KMS-11 (cell line): ENCODE measurements around the gene KIF1A.

Experiments used
- H2AFZ ChIP-seq: fragments of 200-600 bp; sonication (generic); 2 replicates; pipeline ENCODE4 v1.6.1; 2016; ENCODE audit warnings: antibody characterized with exemption, mixed run types, low read depth
- H3K27ac ChIP-seq: fragments of 200-600 bp; sonication (generic); 2 replicates; pipeline ENCODE4 v1.6.1; 2016; ENCODE audit warnings: mild to moderate bottlenecking, mixed run types
- H3K27me3 ChIP-seq: fragments of 200-600 bp; sonication (generic); 2 replicates; pipeline ENCODE4 v1.6.1; 2017; ENCODE audit warnings: mild to moderate bottlenecking, low read depth, mixed run types, moderate library complexity; ENCODE audit not compliant: insufficient read depth
- H3K36me3 ChIP-seq: fragments of 200-600 bp; sonication (generic); 2 replicates; pipeline ENCODE4 v1.6.1; 2017; ENCODE audit warnings: mild to moderate bottlenecking, mixed run types; ENCODE audit not compliant: insufficient read depth
- H3K4me1 ChIP-seq: fragments of 200-600 bp; sonication (generic); 2 replicates; pipeline ENCODE4 v1.6.1; 2016; ENCODE audit warnings: mild to moderate bottlenecking, low read depth, mixed run types; ENCODE audit not compliant: poor library complexity, severe bottlenecking
- H3K4me2 ChIP-seq: fragments of 200-600 bp; sonication (generic); 2 replicates; pipeline ENCODE4 v1.7.0; 2016; ENCODE audit warnings: mild to moderate bottlenecking, mixed run types
- H3K4me3 ChIP-seq: fragments of 200-600 bp; sonication (generic); IDR thresholded peaks from 2 replicates; pipeline ENCODE4 v1.6.1; 2017; ENCODE audit warnings: low read depth, low read length, mixed read lengths; ENCODE audit not compliant: insufficient read depth
- H3K79me2 ChIP-seq: fragments of 200-600 bp; sonication (generic); 2 replicates; pipeline ENCODE4 v1.6.1; 2016; ENCODE audit warnings: low read depth, mixed run types; ENCODE audit not compliant: insufficient read depth
- H3K9ac ChIP-seq: fragments of 200-600 bp; sonication (generic); 2 replicates; pipeline ENCODE4 v1.6.1; 2016; ENCODE audit warnings: mild to moderate bottlenecking, mixed run types
- H4K20me1 ChIP-seq: fragments of 200-600 bp; sonication (generic); 2 replicates; pipeline ENCODE4 v1.6.1; 2016; ENCODE audit warnings: mild to moderate bottlenecking, mixed run types; ENCODE audit not compliant: insufficient read depth
- CTCF ChIP-seq: fragments of 200-600 bp; sonication (generic); conservative IDR thresholded peaks from 2 replicates; pipeline ENCODE4 v1.6.1; 2017; ENCODE audit warnings: low read depth, mild to moderate bottlenecking, antibody characterized with exemption, low read length, moderate library complexity, mixed read lengths

Gene KIF1A

GRCh38 chr2:240750409-240750808 is 69.6 kb downstream of the KIF1A start:
- Histone ChIP-seq H3K9ac (no peak overlapping the region), H3K4me2 (no peak overlapping the region), H3K27ac (no peak overlapping the region), H2AFZ (no peak overlapping the region), H4K20me1 (no peaks in the 10 kb centered on the region), H3K4me1 (no peaks in the 10 kb centered on the region), H3K36me3 (no peaks in the 10 kb centered on the region), H3K79me2 (no peaks in the 10 kb centered on the region), H3K27me3 (peaks cover 15% of the 10 kb centered on the region; the same call in 1 of the 2 replicates), H3K4me3 (no peak overlapping the region)
- no peak for TF ChIP-seq CTCF

GRCh38 chr2:240749516-240749915 is 70.5 kb downstream of the KIF1A start:
- Histone ChIP-seq H3K27me3 (peaks cover 18% of the 10 kb centered on the region; the same call in 1 of the 2 replicates), H3K4me3 (no peak overlapping the region), H3K9ac (no peak overlapping the region), H3K36me3 (no peaks in the 10 kb centered on the region), H3K4me1 (no peaks in the 10 kb centered on the region), H3K27ac (no peak overlapping the region), H3K79me2 (no peaks in the 10 kb centered on the region), H3K4me2 (no peak overlapping the region), H4K20me1 (no peaks in the 10 kb centered on the region), H2AFZ (no peak overlapping the region)
- no peak for TF ChIP-seq CTCF

- no peaks in the 10 kb centered on the region for H4K20me1 ChIP-seq
Measured at GRCh38 chr2:240747256-240747655, 72.8 kb downstream of the KIF1A start.

DNA sequence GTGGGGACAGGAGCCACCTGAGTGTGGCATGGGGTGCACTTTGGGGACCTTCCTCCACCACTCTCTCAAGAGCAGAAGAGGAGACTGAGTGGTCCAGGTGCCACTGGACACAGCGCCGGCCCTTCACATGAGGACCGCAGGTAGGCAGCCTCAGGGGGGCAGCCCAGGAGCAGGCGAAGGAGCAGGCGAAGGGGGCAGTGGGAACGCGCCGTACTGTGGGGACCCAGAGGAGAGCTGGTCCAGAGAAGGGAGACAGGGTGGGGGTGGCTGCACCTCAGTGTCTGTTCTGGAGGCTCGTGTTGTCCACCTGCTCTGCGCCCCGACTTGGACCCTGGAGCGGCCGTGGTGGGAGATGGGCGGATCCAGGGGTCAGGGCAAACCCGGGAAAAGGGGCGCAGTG is 73.3 kb downstream of the KIF1A start:
- no peaks in the 10 kb centered on the region for H3K4me1 ChIP-seq

More at GRCh38 chr2:240747256-240747655, 72.8 kb downstream of the KIF1A start:
- no peak overlapping the region for H3K27ac ChIP-seq
- H3K9ac ChIP-seq, result no peak overlapping the region
- H3K4me3 ChIP-seq, result no peak overlapping the region
- TF ChIP-seq CTCF, result no peak
- no peaks in the 10 kb centered on the region for H3K79me2 ChIP-seq
- H3K4me2 ChIP-seq, result no peak overlapping the region
- H3K36me3 ChIP-seq, result no peaks in the 10 kb centered on the region
- no peaks in the 10 kb centered on the region for H3K4me1 ChIP-seq
- H2AFZ ChIP-seq, result no peak overlapping the region
- H3K27me3 ChIP-seq, result peaks cover 18% of the 10 kb centered on the region; the same call in 1 of the 2 replicates

More for the DNA sequence above, 73.3 kb downstream of the KIF1A start:
- Histone ChIP-seq H3K4me2 (no peak overlapping the region), H3K9ac (no peak overlapping the region), H2AFZ (no peak overlapping the region), H3K27ac (no peak overlapping the region), H3K36me3 (no peaks in the 10 kb centered on the region), H4K20me1 (no peaks in the 10 kb centered on the region), H3K27me3 (peaks cover 18% of the 10 kb centered on the region; the same call in 1 of the 2 replicates), H3K4me3 (no peak overlapping the region), H3K79me2 (no peaks in the 10 kb centered on the region)
- TF ChIP-seq CTCF, result no peak
